ENCODE measurements around the gene DNA2. TPM values are rescaled to one million over a fixed set of nuclear protein-coding genes. Genes with fewer than 3 reads are reported as not detected.

Gene DNA2
- total and polyA plus RNA-seq, 2 of the 13 experiments (the other 11 are each of a cell fraction or from before 2014, with no cell fraction given): 4.8 to 27.3 TPM

- TF ChIP-seq ZNF691 (CRISPR knock-in tag; IDR thresholded peaks at IDR 0.05; ENCODE audit: borderline replicate concordance, low read depth): peak; percentile 69; the same call in 1 of the 2 replicates
- TF ChIP-seq ZFY (CRISPR knock-in tag; IDR thresholded peaks at IDR 0.05): peak; percentile 72; the same call in 1 of the 2 replicates
- TF ChIP-seq XBP1 (CRISPR knock-in tag; IDR thresholded peaks at IDR 0.05): no peak
- TF ChIP-seq SALL2 (CRISPR knock-in tag; IDR thresholded peaks at IDR 0.05): peak; percentile 66
- peak; percentile 55; the same call in 1 of the 2 replicates for TF ChIP-seq SP5 (CRISPR knock-in tag; IDR thresholded peaks at IDR 0.05; ENCODE audit: borderline replicate concordance, low read depth)
- no peak for TF ChIP-seq ZNF296 (CRISPR knock-in tag; conservative IDR thresholded peaks at IDR 0.05)
- TF ChIP-seq NRL (CRISPR knock-in tag; IDR thresholded peaks at IDR 0.05; ENCODE audit: borderline replicate concordance): peak; percentile 89
- TF ChIP-seq U2AF2 (IDR thresholded peaks at IDR 0.05; ENCODE audit: low read depth, low read length): no peak
- TF ChIP-seq ARHGAP35 (CRISPR knock-in tag; IDR thresholded peaks at IDR 0.05; ENCODE audit: borderline replicate concordance): no peak
- TF ChIP-seq CENPBD1 (CRISPR knock-in tag; IDR thresholded peaks at IDR 0.05; ENCODE audit: borderline replicate concordance, low read depth): no peak
- TF ChIP-seq ZNF496 (CRISPR knock-in tag; IDR thresholded peaks at IDR 0.05; ENCODE audit: insufficient replicate concordance): no peak
- TF ChIP-seq MTF2 (CRISPR knock-in tag; IDR thresholded peaks at IDR 0.05; ENCODE audit: borderline replicate concordance): no peak
- peak; percentile 65; the same call in 1 of the 2 replicates for TF ChIP-seq ZFX (CRISPR knock-in tag; IDR thresholded peaks at IDR 0.05; ENCODE audit: low read depth)
- TF ChIP-seq SPEN (CRISPR knock-in tag; IDR thresholded peaks at IDR 0.05; ENCODE audit: low read depth): peak; percentile 78
- TF ChIP-seq ZNF549 (CRISPR knock-in tag; IDR thresholded peaks at IDR 0.05): no peak
- peak; percentile 87 for TF ChIP-seq KMT2A (CRISPR knock-in tag; IDR thresholded peaks at IDR 0.05)
- TF ChIP-seq ZNF318 (CRISPR knock-in tag; IDR thresholded peaks at IDR 0.05): no peak
- TF ChIP-seq ZNF816 (CRISPR knock-in tag; IDR thresholded peaks at IDR 0.05; ENCODE audit: borderline replicate concordance): peak; percentile 77; the same call in 1 of the 2 replicates
- no peak for TF ChIP-seq SAFB2 (CRISPR knock-in tag; IDR thresholded peaks at IDR 0.05; ENCODE audit: borderline replicate concordance, low read depth)
- TF ChIP-seq ZNF230 (CRISPR knock-in tag; IDR thresholded peaks at IDR 0.05): peak; percentile 82; the same call in 1 of the 2 replicates
Measured at GRCh38 chr10:68471586-68472408, at the start of gene DNA2 (continued).

All from HepG2 (cell line).